GM19467 (cell line): ENCODE results near the gene CHCHD6.

Source experiments
- ATAC-seq: cut with Tn5 transposase; IDR thresholded peaks from one replicate; pipeline ENCODE4 v1.9.1; 2021; ENCODE audit warnings: mild to moderate bottlenecking, moderate library complexity; ENCODE audit not compliant: unreplicated experiment

The CHCHD6 gene

DNA sequence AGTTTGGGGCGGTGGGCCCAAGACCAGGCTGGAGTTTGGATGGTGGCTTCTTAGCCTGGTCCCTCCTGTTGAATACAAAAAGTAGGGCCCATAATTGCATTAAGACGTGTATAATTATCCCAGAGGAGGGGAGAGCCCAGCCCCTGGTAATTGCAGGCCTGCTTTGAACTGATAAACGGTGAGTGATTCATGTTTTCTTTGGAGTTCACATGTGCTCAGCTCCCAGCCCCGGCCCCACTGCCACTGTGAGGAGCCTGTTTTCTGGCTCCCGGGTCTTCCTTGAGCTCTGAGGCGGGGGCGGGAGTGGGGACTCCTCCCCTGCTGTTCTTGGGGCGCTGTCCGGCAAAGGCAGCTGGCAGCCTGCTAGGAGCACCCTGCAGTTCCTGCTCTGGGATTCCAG lies 282.0 kb downstream of the CHCHD6 start:
- no peak for ATAC-seq

DNA sequence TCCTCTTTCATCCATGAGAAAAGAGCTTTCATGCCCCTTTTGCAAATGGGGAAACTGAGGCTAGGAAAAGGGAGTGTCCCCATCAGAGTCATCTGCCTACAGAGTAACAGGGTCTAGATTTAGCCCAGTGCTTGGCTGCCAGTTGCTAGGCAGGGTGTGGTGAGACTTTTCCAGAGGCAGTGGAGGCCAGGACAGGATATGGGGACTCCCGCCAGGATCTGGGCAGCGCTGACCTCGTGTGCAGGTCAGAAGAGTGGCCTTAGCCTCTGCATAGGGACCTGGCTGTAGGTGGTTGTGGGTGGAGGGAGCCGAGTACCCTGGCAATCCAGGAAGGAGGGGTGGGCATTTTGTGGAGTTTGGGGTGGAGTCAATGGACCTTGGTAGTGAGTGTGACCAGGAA lies 283.1 kb downstream of the CHCHD6 start:
- no peak for ATAC-seq

DNA sequence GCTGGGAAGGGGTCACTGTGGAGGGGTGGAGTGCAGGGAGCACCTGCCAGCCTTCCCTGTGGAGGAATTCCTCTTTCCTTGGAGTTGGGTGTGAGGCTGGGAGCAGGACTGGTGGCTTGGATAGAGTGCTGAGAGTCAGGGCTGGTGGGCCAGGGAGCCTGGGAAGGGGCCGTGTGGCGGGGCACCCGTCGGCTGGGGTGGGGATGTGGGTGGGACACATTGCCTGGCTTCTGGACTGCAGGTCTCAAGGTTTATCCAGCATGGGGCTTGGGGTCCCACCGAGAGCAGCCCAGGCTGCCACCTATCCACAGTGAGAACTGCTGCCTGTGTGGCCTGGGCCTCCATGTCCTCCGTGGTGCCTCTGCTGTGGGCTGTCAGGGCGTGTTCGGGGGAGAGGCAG lies 283.6 kb downstream of the CHCHD6 start:
- ATAC-seq, result no peak

DNA sequence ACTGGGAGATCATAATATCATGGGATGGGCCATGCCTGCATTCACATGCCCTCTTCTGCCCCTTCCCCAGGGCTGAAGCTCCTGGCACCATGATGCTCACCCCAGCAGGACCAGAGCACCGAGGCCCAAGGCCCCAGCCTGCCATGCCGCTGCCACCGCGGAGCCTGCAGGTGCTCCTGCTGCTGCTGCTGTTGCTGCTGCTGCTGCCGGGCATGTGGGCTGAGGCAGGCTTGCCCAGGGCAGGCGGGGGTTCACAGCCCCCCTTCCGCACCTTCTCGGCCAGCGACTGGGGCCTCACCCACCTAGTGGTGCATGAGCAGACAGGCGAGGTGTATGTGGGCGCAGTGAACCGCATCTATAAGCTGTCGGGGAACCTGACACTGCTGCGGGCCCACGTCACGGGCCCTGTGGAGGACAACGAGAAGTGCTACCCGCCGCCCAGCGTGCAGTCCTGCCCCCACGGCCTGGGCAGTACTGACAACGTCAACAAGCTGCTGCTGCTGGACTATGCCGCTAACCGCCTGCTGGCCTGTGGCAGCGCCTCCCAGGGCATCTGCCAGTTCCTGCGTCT lies 284.5 kb downstream of the CHCHD6 start:
- ATAC-seq, result no peak

DNA sequence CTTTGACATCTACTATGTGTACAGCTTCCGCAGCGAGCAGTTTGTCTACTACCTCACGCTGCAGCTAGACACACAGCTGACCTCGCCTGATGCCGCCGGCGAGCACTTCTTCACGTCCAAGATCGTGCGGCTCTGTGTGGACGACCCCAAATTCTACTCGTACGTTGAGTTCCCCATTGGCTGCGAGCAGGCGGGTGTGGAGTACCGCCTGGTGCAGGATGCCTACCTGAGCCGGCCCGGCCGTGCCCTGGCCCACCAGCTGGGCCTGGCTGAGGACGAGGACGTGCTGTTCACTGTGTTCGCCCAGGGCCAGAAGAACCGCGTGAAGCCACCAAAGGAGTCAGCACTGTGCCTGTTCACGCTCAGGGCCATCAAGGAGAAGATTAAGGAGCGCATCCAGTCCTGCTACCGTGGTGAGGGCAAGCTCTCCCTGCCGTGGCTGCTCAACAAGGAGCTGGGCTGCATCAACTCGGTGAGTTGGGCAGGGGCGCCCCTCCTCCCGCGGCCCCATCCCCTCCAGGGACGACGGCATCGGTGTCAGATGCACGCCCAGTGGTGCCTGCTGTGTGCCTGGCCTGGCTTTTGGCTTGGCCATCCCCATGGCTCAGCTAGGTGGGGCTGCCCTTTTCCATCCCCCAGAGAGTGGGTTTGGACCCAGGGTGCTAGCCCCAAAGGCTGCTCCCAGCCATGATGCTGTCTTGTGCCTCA lies 285.4 kb downstream of the CHCHD6 start:
- ATAC-seq, result no peak

DNA sequence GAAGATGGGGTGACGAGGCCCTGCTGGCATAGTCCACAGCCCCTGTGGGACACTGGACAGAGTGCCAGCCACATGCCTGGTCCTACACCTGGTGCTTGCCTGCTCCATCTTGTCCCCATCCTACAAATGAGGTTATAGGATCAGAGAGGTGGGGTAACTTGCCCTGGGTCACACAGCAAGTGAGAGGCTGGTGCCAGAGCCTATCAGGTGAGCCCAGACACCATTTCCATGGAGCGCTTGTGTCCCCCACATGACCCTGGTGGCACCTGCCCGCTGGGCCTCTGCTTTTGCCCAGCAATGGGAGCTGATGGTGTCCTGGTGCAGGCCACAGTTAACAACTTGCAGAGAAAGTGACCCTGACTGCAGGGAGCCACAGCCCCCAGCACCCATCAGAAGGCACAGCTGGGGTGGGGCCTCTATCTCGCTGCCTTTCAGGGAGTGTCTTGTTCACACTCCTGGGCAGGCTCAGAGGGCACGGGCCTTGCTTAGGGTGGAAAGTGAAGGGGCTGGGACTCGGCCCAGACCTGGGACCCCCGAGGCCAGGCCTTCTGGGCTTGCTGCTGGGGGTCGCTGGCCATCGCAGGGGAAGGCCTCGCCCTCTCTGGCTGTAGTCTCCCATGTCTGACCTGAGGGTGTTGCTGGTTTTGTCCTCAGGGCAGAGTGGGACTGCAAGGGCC lies 286.1 kb downstream of the CHCHD6 start:
- ATAC-seq, result no peak

DNA sequence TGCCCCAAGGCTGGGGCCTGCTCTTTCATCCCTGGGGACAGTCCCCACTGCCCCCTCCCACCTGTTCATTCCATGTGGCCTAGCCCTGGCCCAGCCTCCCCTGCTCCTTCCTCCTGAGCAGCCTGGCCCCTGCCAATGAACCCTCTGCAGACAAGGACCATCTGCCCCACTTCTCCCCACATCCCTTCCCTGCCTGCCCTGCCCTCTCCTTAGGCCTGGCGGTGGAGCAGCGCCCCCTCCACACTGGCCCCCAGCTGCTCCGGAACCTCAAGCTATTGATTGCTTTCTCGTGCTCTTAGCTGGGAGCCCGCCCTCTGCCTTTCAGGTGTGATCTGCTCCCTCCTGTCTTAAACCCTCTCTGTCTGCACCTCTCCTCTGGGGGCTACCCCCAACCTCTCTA lies 286.9 kb downstream of the CHCHD6 start:
- no peak for ATAC-seq

DNA sequence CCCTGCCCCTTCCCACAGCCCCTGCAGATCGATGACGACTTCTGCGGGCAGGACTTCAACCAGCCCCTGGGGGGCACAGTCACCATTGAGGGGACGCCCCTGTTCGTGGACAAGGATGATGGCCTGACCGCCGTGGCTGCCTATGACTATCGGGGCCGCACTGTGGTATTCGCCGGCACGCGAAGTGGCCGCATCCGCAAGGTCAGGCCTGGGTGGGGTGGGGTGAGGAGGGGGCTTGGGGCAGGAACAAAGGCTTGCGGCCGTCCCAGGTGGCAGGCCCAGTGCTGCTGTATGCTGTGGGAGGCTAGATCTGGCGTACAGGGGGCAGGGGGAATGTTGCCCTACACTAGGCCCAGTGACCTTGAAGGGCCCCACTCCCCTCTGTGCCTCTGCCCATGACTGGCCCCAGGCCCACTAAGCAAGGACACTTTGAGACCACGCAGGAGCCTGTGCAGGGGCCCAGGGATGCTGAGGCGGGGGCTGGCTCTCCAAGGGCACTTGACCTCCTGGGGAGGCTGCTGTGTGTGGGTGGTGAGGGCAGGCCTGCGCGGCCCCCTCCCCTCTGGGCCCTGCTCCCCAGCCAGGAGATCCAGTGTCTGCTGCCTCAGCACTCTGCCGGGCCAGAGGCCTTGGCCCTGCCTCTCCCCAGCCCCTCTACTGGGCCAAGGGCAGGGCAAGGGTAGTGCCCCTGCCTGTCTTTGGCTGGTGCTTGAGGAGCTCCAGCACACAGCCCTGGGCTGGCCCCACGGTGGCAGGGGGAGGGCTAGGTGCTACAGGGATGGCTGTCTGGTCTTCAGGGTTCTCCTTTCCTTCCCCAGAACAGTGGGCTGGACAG lies 287.5 kb downstream of the CHCHD6 start:
- no peak for ATAC-seq

DNA sequence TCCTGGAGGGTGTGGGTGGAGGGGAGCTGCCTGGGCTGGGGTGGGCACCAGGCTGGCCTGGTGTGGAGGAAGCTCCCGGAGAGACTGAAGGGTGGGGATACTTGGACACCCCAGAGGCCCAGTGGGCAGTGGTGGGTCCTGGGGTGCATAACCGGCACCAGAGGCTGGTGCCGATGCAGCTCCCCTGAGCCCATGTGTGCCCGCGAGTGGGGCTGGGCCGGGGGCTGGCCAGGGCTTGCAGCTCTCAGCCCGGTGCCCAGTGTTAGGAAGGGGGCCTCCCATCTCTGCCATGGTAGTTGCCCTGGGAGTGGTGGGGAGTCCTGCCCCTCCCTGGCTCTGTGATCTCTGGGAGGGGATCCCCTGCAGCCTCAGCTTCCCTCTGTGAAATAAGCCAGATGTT lies 288.2 kb downstream of the CHCHD6 start:
- no peak for ATAC-seq

DNA sequence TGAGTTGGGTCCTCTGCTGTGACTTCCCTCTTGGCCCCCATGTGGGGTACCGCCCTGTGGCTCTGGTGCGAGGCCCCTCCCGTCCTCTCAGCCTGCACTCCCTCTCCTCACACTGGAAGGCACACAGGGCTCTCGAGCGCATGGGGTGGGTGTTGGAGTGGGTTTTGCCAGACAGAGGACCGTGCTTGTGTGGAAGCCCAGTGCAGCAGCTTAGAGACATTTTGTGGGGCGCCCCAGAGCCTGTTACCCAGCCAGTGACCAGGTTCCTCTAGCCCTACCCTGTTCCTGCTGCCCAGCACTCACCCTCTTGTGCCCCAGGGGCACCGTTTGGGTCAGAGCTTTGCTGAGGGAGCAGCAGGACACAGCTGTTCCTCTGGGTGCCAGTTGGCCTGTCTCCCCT lies 288.7 kb downstream of the CHCHD6 start:
- ATAC-seq, result no peak

DNA sequence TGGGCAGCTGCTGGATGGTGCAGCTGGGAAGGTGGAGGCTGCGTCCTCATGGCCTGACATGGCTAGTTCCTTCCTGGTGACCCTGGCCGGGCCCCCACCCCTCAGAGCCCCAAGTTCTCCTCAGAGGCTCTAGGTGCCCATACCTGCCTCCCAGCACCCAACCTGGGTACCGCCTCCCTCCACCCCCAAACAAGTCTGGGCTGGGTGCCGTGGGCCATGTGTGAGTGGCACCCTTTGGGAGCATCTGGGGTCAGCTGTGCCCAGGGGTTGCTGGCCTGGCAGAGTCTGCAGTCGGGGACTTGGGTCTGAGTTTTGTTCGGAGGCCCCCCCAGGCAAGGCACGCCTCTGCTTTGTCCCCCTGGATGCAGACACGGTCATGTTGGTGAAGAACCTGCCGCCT lies 289.4 kb downstream of the CHCHD6 start:
- ATAC-seq, result no peak

DNA sequence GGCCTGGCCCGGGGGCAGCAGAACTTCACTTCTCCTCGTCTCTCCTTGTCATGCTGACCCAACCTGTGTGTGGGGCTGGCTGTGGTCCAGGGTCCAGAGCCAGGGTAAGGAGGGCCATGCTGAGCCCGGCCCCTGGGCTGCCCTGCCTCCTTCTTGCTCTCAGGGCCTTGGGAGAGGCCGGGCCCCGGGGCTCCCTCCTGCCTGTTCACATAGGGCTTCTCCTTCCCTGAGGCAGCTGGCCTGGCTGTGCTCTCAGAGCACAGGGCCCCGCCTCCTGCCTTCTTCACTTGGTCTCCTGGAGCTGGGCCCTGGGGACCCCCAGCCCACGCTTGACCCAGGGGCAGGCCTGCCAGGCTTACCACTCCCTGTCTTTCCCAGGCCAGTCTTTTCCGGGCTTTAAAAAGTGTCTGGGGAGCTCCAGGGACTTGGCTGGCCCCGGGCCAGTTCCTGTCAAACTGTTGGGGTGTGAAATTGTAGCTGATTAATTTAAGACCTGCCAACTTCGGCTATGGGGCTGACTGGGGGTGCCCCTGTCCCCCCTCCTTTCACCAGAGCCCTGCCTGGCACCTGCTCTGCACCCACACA lies 290.7 kb downstream of the CHCHD6 start:
- no peak for ATAC-seq

DNA sequence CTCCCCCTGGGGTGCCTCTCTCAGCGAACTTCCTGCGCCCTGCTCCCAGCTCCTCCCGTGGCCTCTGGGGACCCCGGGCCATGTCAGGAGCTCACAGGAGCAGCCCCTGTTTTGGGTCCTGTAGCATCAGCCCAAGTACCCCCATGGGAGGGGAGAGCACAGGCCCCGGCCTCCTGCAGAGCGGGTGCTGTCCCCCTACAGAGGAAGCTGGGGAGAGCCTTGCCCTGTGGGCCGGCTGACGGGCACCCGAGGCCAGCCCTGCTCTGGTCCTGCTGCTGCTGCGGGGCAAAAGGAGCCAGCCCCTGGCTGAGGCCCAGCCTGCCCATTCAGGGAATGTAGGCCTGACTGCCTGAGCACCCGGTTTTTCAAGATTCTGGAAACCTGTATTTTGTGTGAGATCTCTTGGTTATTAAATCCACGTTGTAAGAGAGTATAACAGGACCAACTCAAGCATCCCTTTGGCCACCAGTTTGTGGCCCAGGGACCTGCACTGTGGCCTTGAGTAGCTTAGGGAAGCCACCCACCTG lies 291.3 kb downstream of the CHCHD6 start:
- no peak for ATAC-seq

DNA sequence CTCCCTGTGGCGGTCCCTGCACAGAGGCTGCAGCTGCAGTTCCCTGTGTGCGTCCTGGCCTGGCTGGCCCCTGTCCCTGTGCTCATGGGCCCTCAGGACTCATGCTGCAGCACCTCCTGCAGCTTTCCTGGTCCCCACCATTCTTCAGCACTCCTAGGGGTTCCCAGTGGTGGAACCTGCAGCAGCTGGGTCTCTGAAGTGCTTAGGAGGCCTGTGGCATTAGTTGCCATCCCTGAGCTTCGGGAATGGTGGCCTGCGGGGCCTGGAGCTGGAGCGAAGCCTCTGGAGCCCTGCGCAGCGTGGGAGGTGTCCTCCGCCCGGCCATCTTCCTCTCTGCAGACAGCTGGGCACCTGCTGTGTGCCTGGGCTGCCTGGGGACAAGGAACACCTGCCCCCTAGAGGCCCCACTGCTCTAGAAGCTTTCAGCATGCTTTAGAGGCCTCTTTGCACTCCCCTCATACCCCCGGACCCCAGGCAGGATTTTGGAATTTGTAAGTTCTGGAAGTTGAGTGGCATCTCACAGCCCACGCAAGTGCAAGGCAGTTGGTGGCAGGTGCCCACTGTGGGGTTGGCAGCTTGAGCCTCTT lies 292.0 kb downstream of the CHCHD6 start:
- ATAC-seq, result no peak

DNA sequence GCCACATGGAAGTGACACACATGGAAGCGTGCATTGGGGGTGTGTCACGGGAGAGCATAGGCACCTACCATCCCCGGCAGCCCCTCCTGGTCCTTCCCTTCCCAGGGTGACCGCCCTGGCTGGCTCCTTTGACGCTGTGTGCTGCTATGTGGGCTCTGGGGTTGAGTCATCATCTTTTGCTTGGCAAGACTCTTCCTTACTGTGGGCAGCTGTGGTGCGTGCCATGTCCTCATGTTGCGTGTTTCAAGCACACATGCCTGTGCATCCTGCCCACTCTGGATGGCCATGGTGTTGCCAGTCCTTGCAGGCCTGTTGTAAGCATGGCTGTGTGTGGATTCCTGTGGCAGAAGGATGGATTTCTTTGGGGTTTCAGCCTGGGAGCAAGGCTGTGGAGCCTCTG lies 292.9 kb downstream of the CHCHD6 start:
- no peak for ATAC-seq

DNA sequence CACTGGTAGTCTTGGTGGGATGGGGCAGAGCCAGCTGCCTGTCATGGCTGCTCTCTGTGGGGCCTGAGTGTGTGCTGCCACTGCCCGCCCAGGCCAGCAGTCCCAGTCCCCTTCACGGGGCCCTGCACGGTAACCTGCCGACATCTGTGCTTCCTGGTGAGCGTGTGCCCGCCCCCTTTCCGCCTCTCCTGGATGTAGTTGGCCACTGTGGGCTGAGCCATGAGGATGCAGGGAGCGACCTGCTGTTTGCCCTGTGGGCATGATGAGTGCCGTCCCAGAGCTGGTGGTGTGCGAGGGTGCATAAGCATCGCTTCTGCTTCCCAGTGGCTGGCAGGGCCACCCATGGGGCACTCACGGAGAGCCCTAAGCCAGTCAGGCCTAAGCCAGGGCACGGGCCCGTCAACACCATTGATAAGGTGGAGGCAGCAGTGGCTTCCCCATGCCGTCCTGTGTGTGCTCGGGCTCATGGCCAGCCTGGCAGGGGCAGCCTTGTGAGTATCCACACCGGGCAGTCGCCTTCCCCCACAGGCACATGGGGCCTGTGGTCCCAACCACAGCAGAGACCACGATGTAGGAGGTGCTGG lies 293.5 kb downstream of the CHCHD6 start:
- ATAC-seq, result no peak

DNA sequence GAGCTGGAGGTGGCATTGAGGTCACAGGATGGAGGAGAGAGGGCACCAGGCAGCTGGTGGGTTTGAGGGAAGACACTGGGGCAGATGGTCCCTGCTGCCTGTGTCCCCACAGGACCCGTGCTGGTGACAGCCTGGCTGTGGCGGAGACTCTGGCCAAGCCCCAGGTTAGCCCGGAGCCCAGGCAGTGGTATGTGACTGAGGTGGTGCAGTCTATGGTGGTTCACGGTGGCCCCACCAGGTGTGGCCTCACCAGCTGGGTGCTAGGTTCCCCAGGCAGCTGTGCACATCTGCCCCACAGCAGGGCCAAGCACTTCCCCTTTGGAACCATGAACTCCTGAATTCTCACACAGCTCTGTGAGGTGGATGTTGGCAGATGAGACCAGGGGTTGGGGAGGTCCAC lies 294.3 kb downstream of the CHCHD6 start:
- no peak for ATAC-seq

DNA sequence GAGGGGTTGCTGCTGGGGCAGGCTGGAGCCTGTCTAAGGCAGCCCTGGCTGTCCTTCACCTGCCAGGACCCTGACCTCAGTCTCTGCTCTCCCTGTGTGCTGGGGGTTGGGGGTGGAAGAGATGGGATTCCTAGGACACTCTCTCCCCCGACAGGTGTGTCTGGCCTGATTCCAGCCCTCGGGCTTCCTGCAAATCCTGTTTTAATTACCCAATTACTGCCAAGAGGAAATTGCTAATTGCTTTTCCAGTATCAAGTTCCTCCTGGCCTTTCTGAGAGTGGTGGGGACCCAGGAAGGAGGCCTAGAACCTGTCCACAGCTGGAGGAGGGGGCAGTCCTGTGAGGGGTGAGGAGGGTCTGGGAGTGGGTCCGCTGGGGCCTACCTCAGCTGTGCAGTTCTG lies 294.7 kb downstream of the CHCHD6 start:
- no peak for ATAC-seq

DNA sequence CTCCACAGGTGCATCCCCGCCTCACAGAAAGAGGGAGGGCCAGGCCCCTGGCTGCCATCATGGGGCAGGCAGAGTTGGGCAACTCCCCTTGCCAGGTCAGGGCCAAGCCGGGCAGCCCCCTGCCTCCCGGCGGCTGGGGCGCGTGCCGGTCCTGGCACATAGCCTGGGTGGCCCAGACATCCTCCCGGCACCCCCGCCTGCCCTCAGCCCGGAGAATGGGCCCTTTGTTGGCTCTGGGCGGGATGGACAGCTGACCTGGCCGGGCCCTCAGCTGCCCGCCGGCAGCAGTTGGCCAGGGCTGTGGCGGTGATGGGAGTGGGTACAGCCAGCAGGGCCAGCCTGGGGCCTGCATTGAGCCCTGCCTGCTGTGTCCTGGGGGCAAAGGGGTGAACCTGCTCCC lies 295.3 kb downstream of the CHCHD6 start:
- no peak for ATAC-seq

DNA sequence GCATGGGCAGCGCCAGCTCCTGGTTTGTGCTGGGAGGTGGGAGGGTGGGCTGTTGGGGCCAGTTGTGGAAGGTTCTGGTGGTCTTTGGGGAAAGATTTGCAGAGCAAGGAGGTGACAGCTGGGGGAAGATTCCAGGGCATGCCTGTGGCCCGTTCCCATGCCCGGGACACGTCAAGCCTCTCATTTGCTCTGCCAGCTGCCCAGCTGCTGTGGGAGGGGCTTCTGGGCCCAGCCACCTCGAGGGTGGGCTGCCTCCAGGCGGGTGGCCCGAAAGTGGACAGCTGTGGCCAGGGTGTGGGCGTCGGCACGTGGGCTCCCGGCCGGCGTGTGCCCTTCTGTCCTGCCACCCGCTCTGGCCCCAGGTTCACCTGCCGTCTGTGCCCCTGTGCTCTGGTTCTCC lies 296.1 kb downstream of the CHCHD6 start:
- no peak for ATAC-seq
